NCI-H2107 (cell line): ENCODE measurements around the gene SEMA5A.

Source experiments
- DNase-seq: peaks from one replicate; lab custom pipeline; 2025; lab: John Stamatoyannopoulos, UW

SEMA5A gene

GRCh38 chr5:9549941-9550340 is 4.1 kb upstream of the SEMA5A start:
- no peak for DNase-seq

- DNase-seq, result no peak
Measured at GRCh38 chr5:9547122-9547947, 1.5 kb upstream of the SEMA5A start.

GRCh38 chr5:9545136-9545991 is 511 bp downstream of the SEMA5A start:
- DNase-seq, result no peak

GRCh38 chr5:9544502-9545135 is 1.3 kb downstream of the SEMA5A start:
- DNase-seq, result peak; percentile 51

GRCh38 chr5:9544056-9544455 is 1.8 kb downstream of the SEMA5A start:
- no peak for DNase-seq

GRCh38 chr5:9543311-9543920 is 2.5 kb downstream of the SEMA5A start:
- DNase-seq, result no peak

- DNase-seq, result no peak
Measured at GRCh38 chr5:9540791-9541190, 5.1 kb downstream of the SEMA5A start.

GRCh38 chr5:9538504-9538903 is 7.4 kb downstream of the SEMA5A start:
- no peak for DNase-seq

- no peak for DNase-seq
Measured at GRCh38 chr5:9537223-9538141, 8.4 kb downstream of the SEMA5A start.

- no peak for DNase-seq
Measured at GRCh38 chr5:9536717-9537116, 9.2 kb downstream of the SEMA5A start.

GRCh38 chr5:9534881-9535517 is 10.9 kb downstream of the SEMA5A start:
- no peak for DNase-seq

- no peak for DNase-seq
Measured at GRCh38 chr5:9533562-9534364, 12.1 kb downstream of the SEMA5A start.

- DNase-seq, result no peak
Measured at GRCh38 chr5:9533096-9533495, 12.8 kb downstream of the SEMA5A start.

- DNase-seq, result no peak
Measured at GRCh38 chr5:9529513-9529912, 16.4 kb downstream of the SEMA5A start.

GRCh38 chr5:9529041-9529480 is 16.8 kb downstream of the SEMA5A start:
- DNase-seq, result no peak

- DNase-seq, result no peak
Measured at GRCh38 chr5:9524941-9525340, 20.9 kb downstream of the SEMA5A start.

GRCh38 chr5:9523090-9523823 is 22.6 kb downstream of the SEMA5A start:
- DNase-seq, result no peak

GRCh38 chr5:9519537-9519936 is 26.3 kb downstream of the SEMA5A start:
- no peak for DNase-seq

- DNase-seq, result no peak
Measured at GRCh38 chr5:9516591-9516990, 29.3 kb downstream of the SEMA5A start.
